Aorta (tissue), 5 donors: ENCODE measurements around the gene RUVBL1. TPM values are rescaled to one million over a fixed set of nuclear protein-coding genes. Genes with fewer than 3 reads are reported as not detected.
"Not testable (repeated sequence)": the region's sequence is repeated elsewhere in the genome, so short reads cannot be mapped to it uniquely, and the experiment has no call there.

Experiments
- ATAC-seq: fragments of 200-7000 bp; cut with Tn5 transposase; one replicate; pipeline ENCODE4 v1.9.1; 2022; ENCODE audit warnings: moderate library complexity; ENCODE audit not compliant: low FRiP score
- DNase-seq, 2 donors: peaks; one replicate each; pipeline ENCODE4 v3.0.0-alpha.2; 2020
- H3K27ac ChIP-seq, 2 donors: one replicate each; pipeline ENCODE4 v1.5.1; 2013; ENCODE audit warnings: low read length in 2 of 2, mild to moderate bottlenecking in 2 of 2, moderate library complexity in 2 of 2, control low read depth in 1 of 2, inconsistent platforms in 1 of 2, low read depth in 1 of 2
- H3K27me3 ChIP-seq, 2 donors: one replicate each; pipeline ENCODE4 v1.6.1; 2013; ENCODE audit warnings: control low read depth in 1 of 2, low read length in 1 of 2, mild to moderate bottlenecking in 1 of 2, moderate library complexity in 1 of 2; ENCODE audit not compliant: insufficient read depth in 2 of 2, control insufficient read depth in 1 of 2
- H3K36me3 ChIP-seq, 2 donors: one replicate each; pipeline ENCODE4 v1.6.1; 2013; ENCODE audit warnings: control low read depth in 1 of 2, low read length in 1 of 2, mild to moderate bottlenecking in 1 of 2; ENCODE audit not compliant: insufficient read depth in 2 of 2, control insufficient read depth in 1 of 2
- H3K4me1 ChIP-seq, 2 donors: one replicate each; pipeline ENCODE4 v1.6.1; 2013; ENCODE audit warnings: low read length in 2 of 2, control low read depth in 1 of 2, mild to moderate bottlenecking in 1 of 2, moderate library complexity in 1 of 2; ENCODE audit not compliant: insufficient read depth in 2 of 2, control insufficient read depth in 1 of 2
- H3K4me3 ChIP-seq, 2 donors: one replicate each; pipeline ENCODE4 v1.5.1; 2013; ENCODE audit warnings: low read length in 2 of 2, control low read depth in 1 of 2, mild to moderate bottlenecking in 1 of 2
- H3K9me3 ChIP-seq: one replicate; pipeline ENCODE4 v1.6.1; 2013; ENCODE audit warnings: mild to moderate bottlenecking, low read length; ENCODE audit not compliant: control insufficient read depth
- WGBS, 2 donors: extraction: QIAGEN DNeasy Blood & Tissue Kit; methylation state at CpG; one replicate each; pipeline ENCODE4 v1.1.7; 2013; 5-methylcytosine and 5-hydroxymethylcytosine counted together
- intact Hi-C, 2 donors: fragments of 100-400 bp; cut with DNase I; formaldehyde crosslinking; loops; one replicate each; pipeline versions ENCODE4 v1.14.2 to v1.15.0; 2022
- polyA plus RNA-seq, 2 donors: library from polyadenylated mRNA; stranded (reverse); fragments of 200-250 nt; gene quantifications; one replicate each; pipeline ENCODE4 v1.2.3, GENCODE V29; 2013
- total RNA-seq, 2 donors: library from RNA; stranded (reverse); fragmentation: NEBNext Ultra II Directional; extraction: Animal tissue kit (Norgen Biotek cat#: 25700); gene quantifications; one replicate each; pipeline ENCODE4 v1.2.1, GENCODE V29; 2021
- donor health status: healthy with polysubstance abuse.
- donor health status: Bipolar disorder and iron deficiency.
- donor health status: DM: no; HTN: no; CAD: no.
- donor health status: DM: no; HTN: no; CAD: no.
- donor health status: DM: yes; HTN: yes; CAD: no.

RUVBL1 gene
- total and polyA plus RNA-seq, 4 donors, result 12.3 to 18.5 (median 16.5) TPM

- Histone ChIP-seq H3K27ac (no peak overlapping the region), H3K9me3 (no peaks in the 10 kb centered on the region), H3K27me3 (no peaks in the 10 kb centered on the region), H3K4me3 (no peak overlapping the region), H3K4me1 (no peaks in the 10 kb centered on the region), H3K36me3 (no peaks in the 10 kb centered on the region)
- WGBS, 2 donors, result 93 to 97% methylated on average over 5 of the region's 5 CpGs
- no peak for ATAC-seq
- DNase-seq, result no peak
- intact Hi-C loops, result loop anchor here in 1 of 2 donors (10.0 kb wide), 1 partner anchor 444 kb away; no protein-coding TSS in a partner anchor
Measured at GRCh38 chr3:128160661-128161060, 37.0 kb upstream of the RUVBL1 start.

GRCh38 chr3:128155616-128156360 is 32.2 kb upstream of the RUVBL1 start:
- Histone ChIP-seq H3K4me1 (no peaks in the 10 kb centered on the region), H3K9me3 (no peaks in the 10 kb centered on the region), H3K4me3 (no peak overlapping the region), H3K27me3 (no peaks in the 10 kb centered on the region), H3K27ac (no peak overlapping the region), H3K36me3 (no peaks in the 10 kb centered on the region)
- no peak for DNase-seq
- 59 to 90% methylated on average over 3 of the region's 3 CpGs for WGBS, 2 donors
- intact Hi-C loops, result no loop called here
- no peak for ATAC-seq

GRCh38 chr3:128154354-128154753 is 30.7 kb upstream of the RUVBL1 start:
- WGBS, 2 donors, result 79 to 80% methylated on average over 16 of the region's 16 CpGs
- ATAC-seq, H3K4me1 ChIP-seq, H3K36me3 ChIP-seq, intact Hi-C loops, DNase-seq, H3K9me3 ChIP-seq, H3K27ac ChIP-seq, H3K27me3 ChIP-seq: not testable (repeated sequence)
- peak overlapping the region; percentile 14 to 88 for H3K4me3 ChIP-seq

- no peaks in the 10 kb centered on the region for H3K27me3 ChIP-seq
- H3K4me1 ChIP-seq, result no peaks in the 10 kb centered on the region
- ATAC-seq, result peak; percentile 94
- WGBS, 2 donors, result 0% methylated on average over 85 to 96 of the region's 96 CpGs
- peak; percentile 87 to 95 for DNase-seq
- peak within 1 kb of the TSS in 1 of 2 donors; percentile 46 for H3K27ac ChIP-seq
- H3K4me3 ChIP-seq, result peak within 1 kb of the TSS; percentile 14 to 88
- no peaks in the 10 kb centered on the region for H3K36me3 ChIP-seq
- intact Hi-C loops, result loop anchor here in 1 of 2 donors (2.0 kb wide), 1 partner anchor 31 kb away; the partner anchor contains the start of gene RUVBL1
- no peaks in the 10 kb centered on the region for H3K9me3 ChIP-seq
Measured at GRCh38 chr3:128153156-128154041, 29.8 kb upstream of the RUVBL1 start, which contains the start of gene EEFSEC. TSS of gene EEFSEC (plus strand) at chr3:128153481. CDS start at chr3:128153508, 27 bp downstream.

- ATAC-seq (no peak), DNase-seq (no peak)
- WGBS, 2 donors, result 50 to 69% methylated on average over 12 to 18 of the region's 29 CpGs
- H3K27me3 ChIP-seq, result no peaks in the 10 kb centered on the region
- no peaks in the 10 kb centered on the region for H3K9me3 ChIP-seq
- H3K27ac ChIP-seq, result no peak overlapping the region
- H3K4me1 ChIP-seq, result no peaks in the 10 kb centered on the region
- peak overlapping the region in 1 of 2 donors; percentile 88 for H3K4me3 ChIP-seq
- H3K36me3 ChIP-seq, result no peaks in the 10 kb centered on the region
- intact Hi-C loops, result loop anchor here in 1 of 2 donors (2.0 kb wide), 1 partner anchor 30 kb away; the partner anchor contains the start of gene RUVBL1
Measured at GRCh38 chr3:128152419-128153155, 29.0 kb upstream of the RUVBL1 start.

GRCh38 chr3:128151758-128152274 is 28.2 kb upstream of the RUVBL1 start:
- H3K27me3 ChIP-seq, result no peaks in the 10 kb centered on the region
- H3K4me3 ChIP-seq, result no peak overlapping the region
- DNase-seq (no peak), ATAC-seq (no peak)
- H3K36me3 ChIP-seq, result no peaks in the 10 kb centered on the region
- no peaks in the 10 kb centered on the region for H3K4me1 ChIP-seq
- intact Hi-C loops, result loop anchor here in 1 of 2 donors (2.0 kb wide), 1 partner anchor 29 kb away; the partner anchor contains the start of gene RUVBL1
- H3K27ac ChIP-seq, result no peak overlapping the region
- no peaks in the 10 kb centered on the region for H3K9me3 ChIP-seq
- WGBS, 2 donors, result 81 to 82% methylated on average over 5 of the region's 5 CpGs

GRCh38 chr3:128149650-128150049 is 26.0 kb upstream of the RUVBL1 start:
- peak in 1 of 2 donors; percentile 69 for DNase-seq
- WGBS, 2 donors, result 71 to 76% methylated on average over 5 of the region's 5 CpGs
- Histone ChIP-seq H3K27me3 (no peaks in the 10 kb centered on the region), H3K27ac (no peak overlapping the region), H3K36me3 (no peaks in the 10 kb centered on the region), H3K4me3 (no peak overlapping the region), H3K4me1 (no peaks in the 10 kb centered on the region), H3K9me3 (no peaks in the 10 kb centered on the region)
- ATAC-seq, result no peak
- intact Hi-C loops, result no loop called here

GRCh38 chr3:128146201-128146600 is 22.6 kb upstream of the RUVBL1 start:
- Histone ChIP-seq H3K27me3 (no peaks in the 10 kb centered on the region), H3K9me3 (no peaks in the 10 kb centered on the region), H3K4me3 (no peak overlapping the region), H3K36me3 (no peaks in the 10 kb centered on the region), H3K27ac (no peak overlapping the region), H3K4me1 (no peaks in the 10 kb centered on the region)
- intact Hi-C loops, result no loop called here
- DNase-seq (no peak), ATAC-seq (peak; percentile 30)
- 95 to 96% methylated on average over 14 of the region's 14 CpGs for WGBS, 2 donors
